ENCODE measurements around the gene GALT.
A peak's percentile ranks its signal among the peaks of the same experiment; 100 is the strongest.

Gene GALT

GRCh38 chr9:34611251-34611810 lies 35.1 kb upstream of the GALT start:
- Histone ChIP-seq H3K9me3 (ENCODE audit: control insufficient read depth in 2 of 2, low read length in 2 of 2) (no peaks in the 10 kb centered on the region), H3K4me1 (ENCODE audit: control insufficient read depth in 2 of 2, insufficient read depth in 2 of 2, low read length in 2 of 2) (peaks cover 21 to 25% of the 10 kb centered on the region in 2 donors), H3K4me3 (ENCODE audit: low read length in 2 of 2) (peak overlapping the region; percentile 92), H3K27me3 (ENCODE audit: control insufficient read depth in 2 of 2, insufficient read depth in 2 of 2, low read length in 2 of 2) (no peaks in the 10 kb centered on the region), H3K36me3 (ENCODE audit: control insufficient read depth in 2 of 2, insufficient read depth in 2 of 2, low read length in 2 of 2) (peaks cover 12 to 20% of the 10 kb centered on the region in 2 donors), H3K9ac (ENCODE audit: low read depth in 1 of 2, low read length in 2 of 2) (peak overlapping the region; percentile 97 to 99), H3K27ac (ENCODE audit: low read depth in 2 of 2, low read length in 2 of 2) (peak overlapping the region; percentile 74)

GRCh38 chr9:34611811-34612787 lies 34.4 kb upstream of the GALT start, which contains the start of gene RPP25L:
Gene RPP25L, minus strand, starts transcription at chr9:34612097. Its CDS starts 801 bp downstream, at chr9:34611296.
- Histone ChIP-seq H3K4me3 (ENCODE audit: low read length in 2 of 2) (peak within 1 kb of the TSS; percentile 92), H3K27me3 (ENCODE audit: control insufficient read depth in 2 of 2, insufficient read depth in 2 of 2, low read length in 2 of 2) (no peaks in the 10 kb centered on the region), H3K4me1 (ENCODE audit: control insufficient read depth in 2 of 2, insufficient read depth in 2 of 2, low read length in 2 of 2) (peaks cover 21 to 24% of the 10 kb centered on the region in 2 donors), H3K9ac (ENCODE audit: low read depth in 1 of 2, low read length in 2 of 2) (peak within 1 kb of the TSS; percentile 97 to 99), H3K27ac (ENCODE audit: low read depth in 2 of 2, low read length in 2 of 2) (peak within 1 kb of the TSS; percentile 74), H3K9me3 (ENCODE audit: control insufficient read depth in 2 of 2, low read length in 2 of 2) (no peaks in the 10 kb centered on the region), H3K36me3 (ENCODE audit: control insufficient read depth in 2 of 2, insufficient read depth in 2 of 2, low read length in 2 of 2) (peaks cover 20 to 26% of the 10 kb centered on the region in 2 donors)

- H3K27me3 ChIP-seq (ENCODE audit: control insufficient read depth in 2 of 2, insufficient read depth in 2 of 2, low read length in 2 of 2): no peaks in the 10 kb centered on the region
- H3K27ac ChIP-seq (ENCODE audit: low read depth in 2 of 2, low read length in 2 of 2): peak overlapping the region in 1 of 2 donors; percentile 68
- H3K36me3 ChIP-seq (ENCODE audit: control insufficient read depth in 2 of 2, insufficient read depth in 2 of 2, low read length in 2 of 2): peaks cover 27 to 34% of the 10 kb centered on the region in 2 donors
- peak overlapping the region; percentile 81 to 97 for H3K9ac ChIP-seq (ENCODE audit: low read depth in 1 of 2, low read length in 2 of 2)
- H3K4me1 ChIP-seq (ENCODE audit: control insufficient read depth in 2 of 2, insufficient read depth in 2 of 2, low read length in 2 of 2): peaks cover 21% of the 10 kb centered on the region in 2 donors
- peak overlapping the region; percentile 92 for H3K4me3 ChIP-seq (ENCODE audit: low read length in 2 of 2)
- H3K9me3 ChIP-seq (ENCODE audit: control insufficient read depth in 2 of 2, low read length in 2 of 2): no peaks in the 10 kb centered on the region
These were observed 33.6 kb upstream of the GALT start for GRCh38 chr9:34612788-34613390.

GRCh38 chr9:34615132-34615531 lies 31.3 kb upstream of the GALT start:
- Histone ChIP-seq H3K9ac (ENCODE audit: low read depth in 1 of 2, low read length in 2 of 2) (no peak overlapping the region), H3K9me3 (ENCODE audit: control insufficient read depth in 2 of 2, low read length in 2 of 2) (no peaks in the 10 kb centered on the region), H3K4me1 (ENCODE audit: control insufficient read depth in 2 of 2, insufficient read depth in 2 of 2, low read length in 2 of 2) (peaks cover 28 to 29% of the 10 kb centered on the region in 2 donors), H3K27ac (ENCODE audit: low read depth in 2 of 2, low read length in 2 of 2) (no peak overlapping the region), H3K4me3 (ENCODE audit: low read length in 2 of 2) (no peak overlapping the region), H3K36me3 (ENCODE audit: control insufficient read depth in 2 of 2, insufficient read depth in 2 of 2, low read length in 2 of 2) (peaks cover 35 to 38% of the 10 kb centered on the region in 2 donors), H3K27me3 (ENCODE audit: control insufficient read depth in 2 of 2, insufficient read depth in 2 of 2, low read length in 2 of 2) (no peaks in the 10 kb centered on the region)

GRCh38 chr9:34620061-34620994 lies 26.1 kb upstream of the GALT start, which contains the start of gene DCTN3:
Gene DCTN3, minus strand, starts transcription at chr9:34620495. Its CDS starts 31 bp downstream, at chr9:34620464.
- peak within 1 kb of the TSS in 1 of 2 donors; percentile 39 for H3K27ac ChIP-seq (ENCODE audit: low read depth in 2 of 2, low read length in 2 of 2)
- H3K4me1 ChIP-seq (ENCODE audit: control insufficient read depth in 2 of 2, insufficient read depth in 2 of 2, low read length in 2 of 2): peaks cover 10 to 11% of the 10 kb centered on the region in 2 donors
- H3K27me3 ChIP-seq (ENCODE audit: control insufficient read depth in 2 of 2, insufficient read depth in 2 of 2, low read length in 2 of 2): peaks cover 28 to 33% of the 10 kb centered on the region in 2 donors
- no peaks in the 10 kb centered on the region for H3K9me3 ChIP-seq (ENCODE audit: control insufficient read depth in 2 of 2, low read length in 2 of 2)
- peak within 1 kb of the TSS; percentile 83 to 87 for H3K4me3 ChIP-seq (ENCODE audit: low read length in 2 of 2)
- H3K9ac ChIP-seq (ENCODE audit: low read depth in 1 of 2, low read length in 2 of 2): peak within 1 kb of the TSS; percentile 79 to 86
- peaks cover 23 to 24% of the 10 kb centered on the region in 2 donors for H3K36me3 ChIP-seq (ENCODE audit: control insufficient read depth in 2 of 2, insufficient read depth in 2 of 2, low read length in 2 of 2)

GRCh38 chr9:34623374-34624235 lies 22.9 kb upstream of the GALT start:
- Histone ChIP-seq H3K36me3 (ENCODE audit: control insufficient read depth in 2 of 2, insufficient read depth in 2 of 2, low read length in 2 of 2) (peaks cover 0 to 1% of the 10 kb centered on the region in 2 donors), H3K4me1 (ENCODE audit: control insufficient read depth in 2 of 2, insufficient read depth in 2 of 2, low read length in 2 of 2) (peaks cover 14 to 19% of the 10 kb centered on the region in 2 donors), H3K27ac (ENCODE audit: low read depth in 2 of 2, low read length in 2 of 2) (no peak overlapping the region), H3K27me3 (ENCODE audit: control insufficient read depth in 2 of 2, insufficient read depth in 2 of 2, low read length in 2 of 2) (peaks cover 58 to 62% of the 10 kb centered on the region in 2 donors), H3K9ac (ENCODE audit: low read depth in 1 of 2, low read length in 2 of 2) (no peak overlapping the region), H3K4me3 (ENCODE audit: low read length in 2 of 2) (no peak overlapping the region), H3K9me3 (ENCODE audit: control insufficient read depth in 2 of 2, low read length in 2 of 2) (peaks cover 0 to 2% of the 10 kb centered on the region in 2 donors)

- Histone ChIP-seq H3K27me3 (ENCODE audit: control insufficient read depth in 2 of 2, insufficient read depth in 2 of 2, low read length in 2 of 2) (peaks cover 64 to 68% of the 10 kb centered on the region in 2 donors), H3K27ac (ENCODE audit: low read depth in 2 of 2, low read length in 2 of 2) (no peak overlapping the region), H3K4me1 (ENCODE audit: control insufficient read depth in 2 of 2, insufficient read depth in 2 of 2, low read length in 2 of 2) (peaks cover 10 to 15% of the 10 kb centered on the region in 2 donors), H3K9ac (ENCODE audit: low read depth in 1 of 2, low read length in 2 of 2) (no peak overlapping the region), H3K4me3 (ENCODE audit: low read length in 2 of 2) (no peak overlapping the region), H3K9me3 (ENCODE audit: control insufficient read depth in 2 of 2, low read length in 2 of 2) (peaks cover 0 to 2% of the 10 kb centered on the region in 2 donors), H3K36me3 (ENCODE audit: control insufficient read depth in 2 of 2, insufficient read depth in 2 of 2, low read length in 2 of 2) (no peaks in the 10 kb centered on the region)
These were observed 21.8 kb upstream of the GALT start for GRCh38 chr9:34624475-34625185.

- Histone ChIP-seq H3K27ac (ENCODE audit: low read depth in 2 of 2, low read length in 2 of 2) (no peak overlapping the region), H3K9me3 (ENCODE audit: control insufficient read depth in 2 of 2, low read length in 2 of 2) (peaks cover 0 to 2% of the 10 kb centered on the region in 2 donors), H3K36me3 (ENCODE audit: control insufficient read depth in 2 of 2, insufficient read depth in 2 of 2, low read length in 2 of 2) (no peaks in the 10 kb centered on the region), H3K9ac (ENCODE audit: low read depth in 1 of 2, low read length in 2 of 2) (no peak overlapping the region), H3K27me3 (ENCODE audit: control insufficient read depth in 2 of 2, insufficient read depth in 2 of 2, low read length in 2 of 2) (peaks cover 64 to 69% of the 10 kb centered on the region in 2 donors), H3K4me1 (ENCODE audit: control insufficient read depth in 2 of 2, insufficient read depth in 2 of 2, low read length in 2 of 2) (peaks cover 8 to 12% of the 10 kb centered on the region in 2 donors), H3K4me3 (ENCODE audit: low read length in 2 of 2) (no peak overlapping the region)
These were observed 21.3 kb upstream of the GALT start for GRCh38 chr9:34625186-34625486.

All from mucosa of rectum (tissue), 2 donors.